Osteoblast (primary cell): ENCODE results near the gene PIP5K1C. TPM values are rescaled to one million over a fixed set of nuclear protein-coding genes. Genes with fewer than 3 reads are reported as not detected.
"Not testable (repeated sequence)": the region's sequence is repeated elsewhere in the genome, so short reads cannot be mapped to it uniquely, and the experiment has no call there.

Experiments used
- DNase-seq: peaks from one replicate; pipeline ENCODE4 v3.0.0; 2011; ENCODE audit warnings: low spot score, mixed read lengths; ENCODE audit not compliant: insufficient read length; ENCODE audit errors: missing footprints
- H2AFZ ChIP-seq: 2 replicates; pipeline ENCODE4 v1.6.0; 2011; ENCODE audit warnings: mild to moderate bottlenecking, low read length
- H3K27ac ChIP-seq: 2 replicates; pipeline ENCODE4 v1.5.1; 2011; ENCODE audit warnings: mild to moderate bottlenecking, low read depth, low read length, moderate library complexity
- H3K27me3 ChIP-seq: 2 replicates; pipeline ENCODE4 v1.6.0; 2012; ENCODE audit warnings: mild to moderate bottlenecking, control low read depth, inconsistent platforms, low read length, moderate library complexity; ENCODE audit not compliant: insufficient read depth
- H3K36me3 ChIP-seq: 2 replicates; pipeline ENCODE4 v1.5.1; 2011; ENCODE audit warnings: mild to moderate bottlenecking, low read length, control low read depth, moderate library complexity; ENCODE audit not compliant: insufficient read depth
- H3K4me1 ChIP-seq: 2 replicates; pipeline ENCODE4 v1.5.1; 2011; ENCODE audit warnings: mild to moderate bottlenecking, low read length, control low read depth, moderate library complexity; ENCODE audit not compliant: insufficient read depth
- H3K4me2 ChIP-seq: 2 replicates; pipeline ENCODE4 v1.6.0; 2011; ENCODE audit warnings: mild to moderate bottlenecking, low read length; ENCODE audit not compliant: insufficient read depth
- H3K4me3 ChIP-seq: fragments of 200-600 bp; sonication (generic); 3 replicates; pipeline ENCODE4 v1.5.1; 2012; ENCODE audit warnings: mild to moderate bottlenecking, low read length, inconsistent platforms; ENCODE audit not compliant: insufficient read depth
- H3K79me2 ChIP-seq: 2 replicates; pipeline ENCODE4 v1.6.0; 2012; ENCODE audit warnings: mild to moderate bottlenecking, low read length, control low read depth, inconsistent platforms; ENCODE audit not compliant: insufficient read depth
- H3K9me3 ChIP-seq: 2 replicates; pipeline ENCODE4 v1.5.1; 2011; ENCODE audit warnings: low read depth, low read length, control low read depth
- H4K20me1 ChIP-seq: 2 replicates; pipeline ENCODE4 v1.6.0; 2012; ENCODE audit warnings: mild to moderate bottlenecking, low read length, control low read depth; ENCODE audit not compliant: insufficient read depth
- total RNA-seq: library from RNA; depleted of rRNA; stranded (reverse); fragments of >200 nt; gene quantifications from 2 replicates; pipeline ENCODE4 v1.2.3, GENCODE V29; 2012
- TF ChIP-seq, protein P1 (sequence below): IDR thresholded peaks from 2 replicates; pipeline ENCODE4 v1.5.1; 2011; ENCODE audit warnings: mild to moderate bottlenecking, low read depth, low read length, moderate library complexity; ENCODE audit errors: extremely low read depth

The PIP5K1C gene
- total RNA-seq, 1 donor = 30.4 TPM

DNA sequence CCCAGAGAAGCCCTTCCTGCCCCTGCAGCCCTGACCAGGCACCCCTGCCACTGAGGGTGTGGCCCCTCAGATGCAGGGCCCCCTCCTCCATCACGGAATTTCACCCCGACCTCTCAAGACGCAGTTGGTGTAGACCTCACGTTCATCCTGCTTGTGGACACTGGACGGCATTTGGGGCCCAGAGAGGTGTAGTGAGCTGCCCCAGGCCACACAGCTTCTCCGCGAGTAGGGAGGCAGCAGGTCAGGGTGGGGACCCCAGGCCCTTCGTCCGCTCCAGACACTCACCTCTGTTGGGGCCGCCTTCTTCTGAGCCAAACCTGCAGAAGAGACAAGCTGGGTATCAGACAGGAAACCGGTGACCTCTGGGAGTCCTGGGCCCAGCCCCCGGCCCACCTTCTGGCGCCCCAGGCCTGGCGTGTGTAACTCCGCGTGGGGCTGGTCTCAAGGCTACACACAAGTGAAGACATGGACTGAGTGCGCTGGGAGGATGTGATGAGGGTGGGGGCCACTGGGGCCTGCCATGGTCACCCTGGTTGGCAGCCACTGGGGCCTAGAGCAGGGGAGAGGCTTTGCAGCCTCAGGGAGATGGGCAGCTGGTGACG, 33.1 kb downstream of the PIP5K1C start:
- Histone ChIP-seq H3K36me3 (peaks cover 8% of the 10 kb centered on the region), H3K27me3 (no peaks in the 10 kb centered on the region), H4K20me1 (peaks cover 26% of the 10 kb centered on the region), H3K4me3 (no peak overlapping the region), H3K27ac (no peak overlapping the region), H3K9me3 (no peaks in the 10 kb centered on the region), H3K79me2 (peaks cover 19% of the 10 kb centered on the region), H2AFZ (no peak overlapping the region), H3K4me1 (peaks cover 15% of the 10 kb centered on the region), H3K4me2 (no peak overlapping the region)
- TF ChIP-seq, protein P1, sequence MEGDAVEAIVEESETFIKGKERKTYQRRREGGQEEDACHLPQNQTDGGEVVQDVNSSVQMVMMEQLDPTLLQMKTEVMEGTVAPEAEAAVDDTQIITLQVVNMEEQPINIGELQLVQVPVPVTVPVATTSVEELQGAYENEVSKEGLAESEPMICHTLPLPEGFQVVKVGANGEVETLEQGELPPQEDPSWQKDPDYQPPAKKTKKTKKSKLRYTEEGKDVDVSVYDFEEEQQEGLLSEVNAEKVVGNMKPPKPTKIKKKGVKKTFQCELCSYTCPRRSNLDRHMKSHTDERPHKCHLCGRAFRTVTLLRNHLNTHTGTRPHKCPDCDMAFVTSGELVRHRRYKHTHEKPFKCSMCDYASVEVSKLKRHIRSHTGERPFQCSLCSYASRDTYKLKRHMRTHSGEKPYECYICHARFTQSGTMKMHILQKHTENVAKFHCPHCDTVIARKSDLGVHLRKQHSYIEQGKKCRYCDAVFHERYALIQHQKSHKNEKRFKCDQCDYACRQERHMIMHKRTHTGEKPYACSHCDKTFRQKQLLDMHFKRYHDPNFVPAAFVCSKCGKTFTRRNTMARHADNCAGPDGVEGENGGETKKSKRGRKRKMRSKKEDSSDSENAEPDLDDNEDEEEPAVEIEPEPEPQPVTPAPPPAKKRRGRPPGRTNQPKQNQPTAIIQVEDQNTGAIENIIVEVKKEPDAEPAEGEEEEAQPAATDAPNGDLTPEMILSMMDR = no peak
- no peak for DNase-seq

- not testable (repeated sequence) for H3K27me3 ChIP-seq, H3K4me3 ChIP-seq, H3K4me2 ChIP-seq, H3K27ac ChIP-seq, H2AFZ ChIP-seq, H3K9me3 ChIP-seq, DNase-seq
- peaks cover 10% of the 10 kb centered on the region for H3K36me3 ChIP-seq
- peaks cover 16% of the 10 kb centered on the region for H3K79me2 ChIP-seq
- peaks cover 13% of the 10 kb centered on the region for H3K4me1 ChIP-seq
- H4K20me1 ChIP-seq = peaks cover 28% of the 10 kb centered on the region
Observed at GRCh38 chr19:3666545-3666856, 33.8 kb downstream of the PIP5K1C start.

DNA sequence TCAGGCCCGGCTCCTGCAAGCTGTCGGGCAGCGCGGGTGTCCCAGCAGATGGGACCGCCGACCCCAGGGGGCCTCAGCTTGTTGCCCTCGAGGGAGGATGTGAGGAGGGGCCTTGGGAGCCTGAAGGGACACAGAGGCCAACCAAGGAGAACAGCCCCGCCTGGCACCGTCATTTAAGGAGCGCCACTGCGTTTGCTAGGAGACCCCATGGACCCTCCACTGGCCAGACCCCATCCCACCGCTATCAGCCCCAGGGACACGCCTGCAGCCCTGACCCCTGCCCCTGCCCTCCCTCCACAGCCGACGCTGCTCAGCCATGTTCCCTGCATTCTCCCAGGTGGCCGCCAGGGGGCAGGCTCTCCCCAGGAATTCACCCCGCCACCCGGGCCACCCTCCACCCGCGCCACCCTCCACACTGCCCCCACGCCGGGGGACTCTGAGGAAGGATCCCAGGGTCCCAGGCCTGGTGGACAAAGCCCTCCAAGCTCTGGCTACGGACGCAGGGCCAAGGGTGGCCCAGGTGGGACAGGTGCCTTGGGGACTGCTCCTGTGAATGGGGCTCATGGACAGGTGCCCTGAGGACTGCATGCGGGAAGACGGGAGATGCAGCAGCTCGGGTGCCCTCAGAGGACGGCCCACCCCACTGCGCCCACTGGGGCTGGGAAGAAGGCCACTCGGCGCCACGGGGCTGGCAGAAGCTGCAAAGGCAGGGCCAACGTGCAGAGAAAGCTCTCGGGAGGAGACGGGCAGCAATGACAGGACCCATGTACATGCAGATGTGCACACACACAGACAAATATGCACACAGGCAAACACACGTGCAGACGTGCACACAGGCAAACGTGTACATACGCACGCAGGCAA, 34.4 kb downstream of the PIP5K1C start:
- no peaks in the 10 kb centered on the region for H3K27me3 ChIP-seq
- no peak overlapping the region for H3K4me2 ChIP-seq
- H3K79me2 ChIP-seq = peaks cover 11% of the 10 kb centered on the region
- H3K27ac ChIP-seq = no peak overlapping the region
- no peak overlapping the region for H3K4me3 ChIP-seq
- peaks cover 13% of the 10 kb centered on the region for H3K36me3 ChIP-seq
- H3K9me3 ChIP-seq = no peaks in the 10 kb centered on the region
- TF ChIP-seq, protein P1 = peak; percentile 66
- peaks cover 7% of the 10 kb centered on the region for H3K4me1 ChIP-seq
- peak; percentile 98 for DNase-seq
- H2AFZ ChIP-seq = no peak overlapping the region
- peaks cover 29% of the 10 kb centered on the region for H4K20me1 ChIP-seq

- no peaks in the 10 kb centered on the region for H3K27me3 ChIP-seq
- no peak overlapping the region for H3K27ac ChIP-seq
- TF ChIP-seq, protein P1 = no peak
- H2AFZ ChIP-seq = no peak overlapping the region
- H3K4me2 ChIP-seq = no peak overlapping the region
- H4K20me1 ChIP-seq = peaks cover 29% of the 10 kb centered on the region
- no peak for DNase-seq
- H3K4me1 ChIP-seq = no peaks in the 10 kb centered on the region
- peaks cover 20% of the 10 kb centered on the region for H3K36me3 ChIP-seq
- H3K4me3 ChIP-seq = no peak overlapping the region
- no peaks in the 10 kb centered on the region for H3K9me3 ChIP-seq
- peaks cover 8% of the 10 kb centered on the region for H3K79me2 ChIP-seq
Observed at GRCh38 chr19:3664879-3665642, 35.2 kb downstream of the PIP5K1C start.
